Inflammatory macrophage treated with lipopolysaccharide for 4 hours (primary cell): ENCODE results near the gene CIRBP.
A peak's percentile ranks its signal among the peaks of the same experiment; 100 is the strongest.
"Not testable (repeated sequence)": the region's sequence is repeated elsewhere in the genome, so short reads cannot be mapped to it uniquely, and the experiment has no call there.

ENCODE experiments used
- DNase-seq: peaks from one replicate; pipeline ENCODE4 v3.0.0-alpha.2; 2020

The CIRBP gene

GRCh38 chr19:1294688-1295087 is 25.6 kb downstream of the CIRBP start:
- no peak for DNase-seq

- DNase-seq: peak; percentile 17
Measured at GRCh38 chr19:1295169-1296012, 26.3 kb downstream of the CIRBP start.

- DNase-seq: no peak
Measured at GRCh38 chr19:1296078-1296477, 26.9 kb downstream of the CIRBP start.

DNA sequence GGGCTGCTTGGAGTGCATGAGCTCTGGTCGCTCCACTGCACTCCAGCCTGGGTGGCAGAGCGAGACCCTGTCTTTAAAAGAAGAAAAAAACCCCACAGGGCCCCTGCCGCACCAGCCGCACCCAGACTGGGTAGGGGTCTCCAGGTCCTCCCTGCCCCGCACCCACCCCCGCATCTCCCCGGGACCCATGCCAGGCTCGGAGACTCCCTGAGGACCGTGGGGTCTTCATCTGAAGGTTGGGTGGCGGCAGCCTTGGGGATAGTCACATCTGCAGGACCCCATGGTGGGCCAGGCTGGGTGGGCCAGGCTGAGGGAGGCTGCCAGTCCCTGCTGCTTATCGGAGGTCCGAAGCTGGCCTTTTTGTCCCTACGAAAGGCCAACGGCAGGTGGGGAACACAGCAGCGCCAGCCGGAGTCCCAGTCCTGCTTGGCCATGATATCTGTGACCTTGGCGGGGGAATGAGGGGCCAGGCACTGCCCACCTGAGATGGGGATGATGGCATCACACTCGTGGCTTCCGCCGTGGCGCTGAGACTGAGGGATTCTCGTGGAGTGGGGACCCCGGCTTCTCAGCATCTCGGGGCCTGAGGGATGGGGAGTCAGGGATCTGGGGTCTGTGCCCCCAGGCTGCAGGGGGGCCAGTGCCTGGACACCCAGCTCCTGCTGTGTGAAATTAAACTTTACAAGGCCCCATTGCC is 27.6 kb downstream of the CIRBP start:
- DNase-seq: no peak

GRCh38 chr19:1298235-1298634 is 29.1 kb downstream of the CIRBP start:
- no peak for DNase-seq

DNA sequence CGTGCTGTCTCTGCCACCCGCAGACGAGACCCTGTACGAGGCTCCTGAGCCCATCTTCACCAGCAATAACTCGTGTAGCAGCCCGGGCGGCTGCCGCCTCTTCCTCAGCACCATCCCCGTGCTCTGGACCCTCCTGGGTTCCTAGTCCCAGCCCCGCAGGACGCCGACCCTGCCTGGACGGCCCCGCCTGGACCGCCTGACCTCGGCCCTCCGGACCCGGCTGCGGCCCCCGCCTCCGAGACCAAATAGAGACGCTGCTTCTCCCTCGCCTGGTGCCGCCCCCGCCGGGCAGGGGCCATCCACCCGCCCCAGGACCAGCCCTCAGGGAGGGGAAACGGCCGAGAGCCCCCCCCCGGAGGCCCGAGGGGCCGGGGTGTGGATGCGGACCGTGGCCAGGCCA is 30.7 kb downstream of the CIRBP start:
- DNase-seq: no peak

- DNase-seq: no peak
Measured at GRCh38 chr19:1300744-1301490, 31.8 kb downstream of the CIRBP start.

DNA sequence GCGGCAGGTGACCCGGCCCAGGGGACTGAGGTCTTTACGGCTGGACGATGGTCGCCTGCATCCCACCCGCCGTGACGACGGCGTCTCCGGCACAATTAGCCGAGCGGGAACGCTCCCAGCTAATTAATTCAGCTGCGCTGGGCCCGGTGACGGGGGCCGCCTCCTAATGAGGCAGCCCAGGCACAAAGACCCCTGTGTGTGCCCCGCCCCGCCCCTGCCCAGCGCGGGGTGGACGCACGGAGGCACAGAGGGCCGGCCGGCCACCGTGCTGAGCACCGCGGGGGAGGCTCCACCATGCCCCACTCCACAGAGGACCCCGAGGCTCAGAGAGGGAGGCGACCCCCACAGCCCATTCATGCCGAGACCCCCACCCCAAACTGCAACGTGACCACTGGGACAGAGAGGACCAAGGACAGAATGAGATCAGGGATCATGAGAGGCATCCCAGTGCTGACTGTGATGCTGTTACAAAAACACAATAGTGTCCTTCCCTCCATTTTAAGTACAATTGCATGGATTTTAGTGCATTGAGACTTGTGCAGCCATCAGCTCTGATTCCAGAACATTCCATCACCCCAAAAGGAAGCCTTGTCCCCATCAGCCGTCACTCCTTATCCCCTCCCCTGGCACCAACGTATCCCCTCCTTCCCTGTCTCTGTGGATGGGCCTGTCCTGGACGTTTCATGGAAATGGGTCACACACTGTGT is 33.6 kb downstream of the CIRBP start:
- no peak for DNase-seq

- no peak for DNase-seq
Measured at GRCh38 chr19:1304197-1304924, 35.2 kb downstream of the CIRBP start.

- DNase-seq: not testable (repeated sequence)
Measured at GRCh38 chr19:1305354-1305753, 36.2 kb downstream of the CIRBP start.

GRCh38 chr19:1307320-1307719 is 38.2 kb downstream of the CIRBP start:
- DNase-seq: no peak

DNA sequence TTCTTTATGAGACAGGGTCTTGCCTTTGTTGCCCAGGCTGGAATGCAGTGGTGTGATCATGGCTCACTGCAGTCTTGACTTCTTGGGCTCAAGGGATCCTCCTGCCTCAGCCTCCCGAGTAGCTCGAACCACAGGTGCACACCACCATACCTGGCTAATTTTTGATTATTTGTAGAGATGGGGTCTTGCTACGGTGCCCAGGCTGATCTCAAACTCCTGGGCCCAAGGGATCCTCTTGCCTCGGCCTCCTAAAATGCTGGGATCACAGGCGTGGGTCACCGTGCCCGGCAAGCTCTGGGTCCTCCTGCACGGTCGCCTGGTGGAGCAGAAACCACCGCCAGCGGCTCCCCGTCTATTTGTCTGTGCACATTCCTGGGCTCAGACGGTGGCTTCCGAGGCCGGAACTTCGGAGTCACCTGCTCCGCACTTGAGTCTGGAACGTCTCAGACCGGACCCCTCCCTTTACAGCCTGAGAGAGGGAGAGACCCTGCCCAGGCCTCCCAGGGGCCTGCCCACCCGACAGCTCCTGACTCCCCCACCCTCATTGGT is 38.7 kb downstream of the CIRBP start:
- DNase-seq: no peak

- DNase-seq: no peak
Measured at GRCh38 chr19:1308718-1309117, 39.6 kb downstream of the CIRBP start.

- no peak for DNase-seq
Measured at GRCh38 chr19:1309977-1310852, 41.1 kb downstream of the CIRBP start.

GRCh38 chr19:1310853-1311180 is 41.7 kb downstream of the CIRBP start:
- DNase-seq: no peak

DNA sequence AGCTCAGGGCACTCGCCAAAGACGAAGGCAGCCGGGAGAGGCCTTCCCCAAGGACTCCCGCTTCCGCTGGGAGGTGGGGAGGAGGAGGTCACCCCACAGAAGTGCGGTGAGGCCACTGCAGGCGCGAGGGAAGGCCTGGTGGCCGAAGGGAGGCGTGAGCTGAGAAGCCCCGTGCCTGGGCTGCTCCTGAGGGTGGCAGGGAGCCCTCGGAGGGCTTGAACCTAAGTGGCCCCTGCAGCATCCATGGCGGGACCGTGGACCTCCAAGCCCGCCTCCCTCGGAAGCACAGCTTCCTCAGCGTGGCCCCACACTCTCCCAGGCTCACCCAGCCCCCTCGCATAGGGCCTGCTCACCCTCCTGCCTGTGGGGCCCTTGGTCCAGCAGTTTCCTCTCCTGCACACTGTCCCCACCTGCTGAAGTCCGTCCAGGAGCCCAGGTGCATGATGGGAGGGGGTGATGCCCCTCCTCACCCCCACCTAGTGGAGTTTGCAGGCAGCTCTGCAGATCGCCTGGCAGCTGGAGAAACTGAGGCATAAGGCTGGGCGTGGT is 42.5 kb downstream of the CIRBP start:
- no peak for DNase-seq

DNA sequence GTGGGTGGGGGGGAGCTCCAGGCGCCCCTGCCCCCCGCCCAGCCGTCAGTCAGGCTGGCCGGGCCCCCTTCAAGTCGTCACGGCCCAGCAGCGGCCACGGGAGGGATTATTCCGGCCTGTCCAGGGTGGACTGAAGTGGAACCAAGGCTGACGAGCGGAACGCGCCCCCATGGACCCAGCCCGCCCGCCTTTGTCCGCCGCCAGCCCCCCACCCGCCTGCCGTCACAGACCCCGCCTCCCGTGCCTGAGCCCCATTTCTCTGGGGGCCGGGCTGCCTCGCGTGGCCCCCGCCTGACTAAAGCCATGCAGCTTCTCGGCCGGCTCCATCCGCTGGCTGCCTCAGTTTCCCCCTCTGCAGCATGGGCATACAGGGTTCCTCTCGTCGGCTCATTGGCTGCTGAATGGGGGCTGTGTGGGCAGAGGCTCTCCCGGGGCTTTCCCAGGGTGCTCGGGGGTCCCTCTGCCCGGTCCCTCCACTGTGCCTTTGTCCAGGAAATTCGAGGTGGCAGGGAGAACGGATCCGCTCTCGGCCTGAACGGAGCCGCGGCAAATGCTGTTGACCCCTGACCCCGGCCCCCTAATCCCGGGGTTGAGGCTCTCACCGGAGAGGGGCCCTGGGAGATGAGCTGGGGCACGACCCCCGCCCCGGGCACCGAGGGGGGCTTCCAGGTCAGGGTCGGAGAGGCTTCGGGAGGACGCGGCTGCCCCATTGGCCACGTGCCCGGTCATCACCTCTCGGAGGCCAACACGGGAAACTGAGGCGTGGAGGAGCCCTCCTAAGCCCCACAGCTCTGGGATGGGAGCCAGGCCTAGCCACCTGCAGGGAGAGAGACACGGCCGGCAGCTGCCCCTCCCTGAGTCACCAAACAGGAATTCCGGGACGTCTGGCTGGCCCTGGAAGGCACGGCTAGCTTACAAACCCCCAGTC is 43.9 kb downstream of the CIRBP start:
- DNase-seq: no peak

DNA sequence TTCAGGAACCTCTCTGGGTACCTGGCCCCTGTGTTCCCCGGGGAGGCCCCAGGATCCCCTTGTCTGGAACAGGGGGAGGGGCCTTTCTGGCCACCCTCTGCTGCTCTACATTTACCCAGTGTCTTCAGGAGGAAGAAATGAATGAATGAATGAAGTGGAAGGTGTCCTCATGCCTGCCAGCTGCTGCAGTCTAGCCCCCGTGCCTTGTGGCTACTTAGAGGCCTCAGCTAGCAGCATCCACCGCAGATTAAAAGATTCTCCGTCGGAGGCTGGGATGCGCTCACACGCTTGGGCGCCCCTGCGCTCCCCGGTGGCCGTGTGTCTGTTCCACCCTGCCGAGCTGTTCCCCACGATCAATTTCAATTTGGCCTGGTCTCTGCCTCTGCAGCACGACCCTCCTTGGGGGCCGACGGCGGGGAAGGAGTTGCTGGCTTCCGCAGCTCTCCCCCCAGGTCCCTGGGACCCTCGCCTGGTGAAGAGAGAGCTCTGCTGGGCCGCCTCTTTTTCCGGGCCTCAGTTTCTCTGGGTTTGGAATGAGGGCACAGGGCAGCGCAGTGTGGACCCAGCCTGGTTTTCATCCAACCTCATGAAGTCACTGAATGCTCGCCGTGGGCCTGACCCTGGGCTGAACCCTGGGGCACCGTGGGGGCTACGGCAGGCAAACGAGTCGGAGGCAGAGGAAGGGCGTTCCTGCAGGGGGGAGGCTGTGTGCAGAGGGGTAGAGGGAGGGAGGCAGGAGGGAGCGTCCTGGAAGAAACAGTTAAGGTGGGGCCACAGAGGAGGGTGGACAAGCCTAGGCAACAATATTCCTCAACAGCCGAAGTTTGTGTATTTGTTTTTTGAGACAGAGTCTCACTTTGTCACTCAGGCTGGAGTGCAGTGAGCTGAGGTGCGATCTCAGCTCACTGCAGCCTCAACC is 44.8 kb downstream of the CIRBP start:
- DNase-seq: no peak
